HepG2 (cell line): ENCODE measurements around the gene CSTPP1. TPM values are rescaled to one million over a fixed set of nuclear protein-coding genes. Genes with fewer than 3 reads are reported as not detected.

Experiments
- ATAC-seq: fragments of 200-7000 bp; cut with Tn5 transposase; 3 replicates; pipeline ENCODE4 v1.9.1; 2020; ENCODE audit warnings: mild to moderate bottlenecking, moderate library complexity
- BruUV-seq: library from RNA; stranded (reverse); fragments of 400-500 nt; replicated peaks from 2 replicates; lab custom pipeline; 2021; lab: Mats Ljungman, UMichigan
- CTCF ChIA-PET: fragments of 300-600 bp; formaldehyde crosslinking; extraction: SDS; loops from one replicate; lab custom pipeline; 2021; ENCODE audit warnings: low total read pairs, inconsistent platforms, low intra/inter-chr PET ratio; lab: Yijun Ruan, JAX
- POLR2A ChIA-PET: fragments of 350-600 bp; sonication (Branson Sonifier 250); formaldehyde crosslinking; loops from one replicate; lab custom pipeline; 2020; ENCODE audit warnings: antibody characterized with exemption, inconsistent platforms; lab: Yijun Ruan, JAX
- DNase-seq: peaks from one replicate; pipeline ENCODE4 v3.0.0-alpha.2; 2015; ENCODE audit warnings: low spot score
- FAIRE-seq: peaks from 3 replicates; lab custom pipeline; 2011; peaks lifted over from hg19 to GRCh38; lab: Jason Lieb, UNC
- H2AFZ ChIP-seq: one replicate; pipeline ENCODE4 v1.6.1; 2011; ENCODE audit warnings: low read length, inconsistent platforms
- H3K27ac ChIP-seq: fragments of 300-600 bp; 3 replicates; pipeline ENCODE4 v1.8.0; 2011; ENCODE audit warnings: mixed run types, mild to moderate bottlenecking, mixed read lengths, low read length, inconsistent platforms; ENCODE audit not compliant: insufficient read depth; ENCODE audit errors: extremely low read length
- H3K27me3 ChIP-seq, 2 experiments: fragments of 200-600 bp in 1 of 2; 2 replicates in 1 of 2; 3 replicates in 1 of 2; pipeline versions ENCODE4 v1.6.0 to v1.8.0; 2011; ENCODE audit warnings: low read length in 2 of 2, mild to moderate bottlenecking in 2 of 2, moderate library complexity in 2 of 2, inconsistent platforms in 1 of 2; ENCODE audit not compliant: insufficient read depth in 2 of 2, control insufficient read depth in 1 of 2
- H3K36me3 ChIP-seq, 2 experiments: fragments of 200-600 bp in 1 of 2; replicated peaks in 1 of 2; 2 replicates in 1 of 2; 3 replicates in 1 of 2; pipeline versions ENCODE4 v1.5.1 to v1.8.0; 2011; ENCODE audit warnings: low read length in 2 of 2, inconsistent platforms in 1 of 2; ENCODE audit not compliant: insufficient read depth in 2 of 2, control insufficient read depth in 1 of 2
- H3K4me1 ChIP-seq: 2 replicates; pipeline ENCODE4 v1.5.1; 2012; ENCODE audit warnings: low read length, inconsistent platforms; ENCODE audit not compliant: insufficient read depth
- H3K4me2 ChIP-seq: 2 replicates; pipeline ENCODE4 v1.6.0; 2011; ENCODE audit warnings: low read depth, low read length, inconsistent platforms
- H3K4me3 ChIP-seq, 3 experiments: fragments of 200-600 bp in 1 of 3; sonication (generic), shearing (Covaris generic) in 1 of 3; replicated peaks in 1 of 3; 2 replicates each; pipeline ENCODE4 v1.5.1; 2011 to 2016; ENCODE audit warnings: low read length in 3 of 3, inconsistent platforms in 2 of 3, low read depth in 2 of 3, mild to moderate bottlenecking in 2 of 3, control low read depth in 1 of 3, mixed read lengths in 1 of 3; ENCODE audit not compliant: insufficient read depth in 1 of 3
- H3K79me2 ChIP-seq: one replicate; pipeline ENCODE4 v1.6.1; 2011; ENCODE audit warnings: low read length, inconsistent platforms; ENCODE audit not compliant: insufficient read depth
- H3K9ac ChIP-seq: 2 replicates; pipeline ENCODE4 v1.6.0; 2011; ENCODE audit warnings: mild to moderate bottlenecking, low read depth, low read length, inconsistent platforms; ENCODE audit not compliant: insufficient read depth
- H3K9me3 ChIP-seq: 2 replicates; pipeline ENCODE4 v1.5.1; 2012; ENCODE audit warnings: mild to moderate bottlenecking, low read length
- H4K20me1 ChIP-seq: 2 replicates; pipeline ENCODE4 v1.6.0; 2011; ENCODE audit warnings: inconsistent platforms, mild to moderate bottlenecking, low read length, moderate library complexity; ENCODE audit not compliant: insufficient read depth
- ETV5 ChIP-seq: IDR thresholded peaks from 2 replicates; pipeline ENCODE4 v1.6.1; 2018; ENCODE audit warnings: missing biosample characterization, missing genetic modification reagents, inconsistent platforms, borderline replicate concordance
- FUBP1 ChIP-seq: sonication (generic); formaldehyde crosslinking; IDR thresholded peaks from 2 replicates; pipeline ENCODE4 v1.5.1; 2020; ENCODE audit warnings: missing genetic modification reagents, mild to moderate bottlenecking, borderline replicate concordance
- KLF6 ChIP-seq: IDR thresholded peaks from 2 replicates; pipeline ENCODE4 v1.8.0; 2016; ENCODE audit warnings: missing biosample characterization, missing genetic modification reagents
- YEATS4 ChIP-seq: sonication (generic); formaldehyde crosslinking; IDR thresholded peaks from 2 replicates; pipeline ENCODE4 v1.4.0; 2020; ENCODE audit warnings: missing genetic modification reagents, borderline replicate concordance
- WGBS: methylation state at CpG from one replicate; pipeline ENCODE4 v1.1.6; 2017; ENCODE audit warnings: low lambda C conversion rate; 5-methylcytosine and 5-hydroxymethylcytosine counted together
- in situ Hi-C: cut with HindIII; loops from 2 replicates; pipeline ENCODE4 v1.10.0; 2017; ENCODE audit warnings: low pct_unique_long_range_greater_than_20kb; ENCODE audit not compliant: extremely low pct_ligation_motif_present
- intact Hi-C: fragments of 100-400 bp; cut with micrococcal nuclease; formaldehyde crosslinking; loops from one replicate; pipeline ENCODE4 v1.10.0; 2022; ENCODE audit not compliant: unreplicated experiment
- polyA plus RNA-seq, 8 experiments: library from polyadenylated mRNA; depleted of rRNA in 3 of 8; stranded (reverse) in 7 of 8; unstranded in 1 of 8; fragments of >200 nt; fragmentation: Illumina TruSeq in 4 of 8; extraction: Trizol in 4 of 8; gene quantifications; 2 replicates each; pipeline versions ENCODE4 v1.2.1 to v1.2.3, GENCODE V29; 2011 to 2016; ENCODE audit warnings: low read depth in 4 of 8, missing spikeins in 1 of 8, mixed read lengths in 1 of 8; ENCODE audit not compliant: insufficient read depth in 1 of 8
- total RNA-seq, 5 experiments: library from RNA; depleted of rRNA; stranded (reverse); fragments of >200 nt; fragmentation: Illumina TruSeq; extraction: Trizol; gene quantifications; 2 replicates each; pipeline ENCODE4 v1.2.3, GENCODE V29; 2016; ENCODE audit warnings: low read depth in 1 of 5

Gene CSTPP1
- total and polyA plus RNA-seq, 2 of the 13 experiments (the other 11 are each of a cell fraction or from before 2014, with no cell fraction given), result 12.3 to 14.6 TPM

- no peak overlapping the region for H2AFZ ChIP-seq
- no peaks in the 10 kb centered on the region; a peak in 1 of 5 replicates for H3K27me3 ChIP-seq
- no TSS peak for BruUV-seq
- 63% methylated on average over 4 of the region's 6 CpGs for WGBS
- no peak overlapping the region for H3K4me3 ChIP-seq
- ChIA-PET CTCF (no interaction called here), POLR2A (interaction anchor here (0.5 to 1.2 kb wide), 3 partner anchors 12 to 238 kb away, joined by 3 to 5 read pairs (median 3); no protein-coding TSS in a partner anchor)
- H3K4me1 ChIP-seq, result peaks cover 38% of the 10 kb centered on the region
- TF ChIP-seq ETV5 (no peak), FUBP1 (CRISPR knock-in tag) (no peak), YEATS4 (CRISPR knock-in tag) (no peak), KLF6 (CRISPR knock-in tag) (no peak)
- FAIRE-seq (no peak), DNase-seq (no peak), ATAC-seq (no peak)
- intact Hi-C loops (no loop called here), in situ Hi-C loops (no loop called here)
- H3K27ac ChIP-seq, result no peak overlapping the region
- H3K4me2 ChIP-seq, result no peak overlapping the region
- peaks cover 32 to 65% of the 10 kb centered on the region in 2 experiments for H3K36me3 ChIP-seq
- H3K9ac ChIP-seq, result no peak overlapping the region; the same call in 1 of the 2 replicates
- no peaks in the 10 kb centered on the region for H3K9me3 ChIP-seq
- 0 out of 2 replicates have a peak, but pooled peaks cover 10% of the 10 kb centered on the region for H4K20me1 ChIP-seq
- H3K79me2 ChIP-seq, result peaks cover 61% of the 10 kb centered on the region
Observed at GRCh38 chr11:47172740-47173336, 236.3 kb downstream of the CSTPP1 start.
